Fibroblast of skin of back (primary cell): ENCODE measurements around the gene NT5C3A. TPM values are rescaled to one million over a fixed set of nuclear protein-coding genes. Genes with fewer than 3 reads are reported as not detected.
A peak's percentile ranks its signal among the peaks of the same experiment; 100 is the strongest.
"Not testable (repeated sequence)": the region's sequence is repeated elsewhere in the genome, so short reads cannot be mapped to it uniquely, and the experiment has no call there.

Source experiments
- DNase-seq: peaks from one replicate; pipeline ENCODE4 v3.0.0-alpha.2; 2013
- polyA plus RNA-seq, 2 experiments: library from polyadenylated mRNA; unstranded; fragments of 120-200 nt; gene quantifications; one replicate each; pipeline ENCODE4 v1.2.1, GENCODE V29; 2013; ENCODE audit not compliant: insufficient read length in 2 of 2

Gene NT5C3A
- polyA plus RNA-seq (2013, experiment 1 of 2; ENCODE audit: insufficient read length) = 16.9 TPM
- 8.6 TPM for polyA plus RNA-seq (2013, experiment 2 of 2; ENCODE audit: insufficient read length)

DNA sequence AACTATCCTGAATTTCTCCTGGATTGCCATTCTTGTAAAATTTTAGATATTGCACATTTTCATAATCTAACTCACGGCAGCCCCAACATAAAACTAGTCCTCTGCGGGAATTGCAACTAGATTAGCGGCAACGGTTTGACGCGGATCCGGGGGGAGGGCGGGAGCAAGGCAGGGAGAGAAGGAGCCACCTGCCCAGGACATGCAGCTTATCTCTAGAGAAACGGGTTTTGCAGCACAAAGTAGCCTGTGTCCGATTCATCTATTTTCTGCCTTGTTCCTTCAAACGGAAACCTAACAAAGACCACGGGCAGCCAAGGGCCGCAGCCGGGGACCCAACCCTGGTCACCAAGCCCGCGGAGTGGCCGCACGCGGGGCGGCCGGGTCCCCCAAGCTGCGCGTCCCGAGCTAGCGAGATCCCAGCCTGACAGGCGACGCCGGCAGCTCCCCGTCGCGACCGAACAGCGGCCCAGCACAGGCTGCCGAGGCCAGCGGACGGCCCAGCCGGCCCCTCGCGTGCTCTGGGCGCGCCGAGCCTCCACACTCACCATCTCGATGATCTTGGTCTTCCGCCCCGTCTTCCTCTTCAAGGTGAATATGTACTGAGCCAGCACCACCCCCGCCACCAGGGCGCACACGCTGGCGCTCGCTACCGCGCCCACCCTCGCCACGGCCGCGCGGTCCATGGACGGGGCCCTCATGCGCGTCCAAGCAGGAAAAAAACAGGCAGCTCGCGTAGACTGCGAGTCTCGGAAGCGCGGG is at the start of gene NT5C3A:
Gene NT5C3A (minus strand): TSS at position 754 of the 759 bp plus-strand sequence. CDS start 71 bp downstream, at position 683.
- DNase-seq = peak; percentile 31

DNA sequence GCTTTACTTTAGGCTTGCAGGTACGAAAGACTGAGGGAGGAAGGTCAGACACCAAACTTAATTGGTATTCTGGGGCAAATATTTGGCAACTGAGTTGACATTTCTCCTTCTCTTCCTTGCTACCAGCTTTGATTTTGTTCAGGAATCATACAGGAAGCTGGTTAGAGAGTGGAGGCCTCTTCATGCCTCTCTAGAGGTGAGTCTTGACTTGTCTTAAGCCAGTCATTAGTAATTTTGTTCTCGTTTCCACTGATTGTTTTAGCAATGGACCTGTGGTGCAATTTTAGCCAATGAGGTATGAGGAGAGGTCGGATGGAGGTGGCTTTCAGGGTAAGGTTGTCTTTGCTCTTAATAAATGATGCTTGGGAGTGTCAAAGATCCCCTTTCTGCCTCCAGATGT is 49.0 kb upstream of the NT5C3A start:
- no peak for DNase-seq

DNA sequence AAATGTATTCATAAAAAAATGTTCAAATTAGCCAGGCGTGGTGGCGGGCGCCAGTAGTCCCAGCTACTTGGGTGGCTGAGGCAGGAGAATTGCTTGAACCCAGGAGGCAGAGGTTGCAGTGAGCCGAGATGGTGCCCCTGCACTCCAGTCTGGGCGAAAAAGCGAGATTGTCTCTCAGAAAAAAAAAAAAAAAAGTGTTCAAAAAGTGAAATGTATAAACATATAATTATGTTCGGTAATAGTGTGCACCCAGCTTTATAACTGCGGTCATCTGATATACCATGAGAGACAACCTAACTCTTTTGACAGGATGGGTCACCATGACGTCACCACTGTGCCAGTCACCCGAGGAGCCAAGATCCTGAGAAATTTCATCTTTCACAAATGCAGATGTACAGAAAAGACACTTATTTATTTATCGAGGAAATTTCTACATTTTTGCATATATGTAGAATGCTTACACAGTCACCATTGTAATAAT is 47.2 kb upstream of the NT5C3A start:
- peak; percentile 38 for DNase-seq

GRCh38 chr7:33109005-33109757 is 46.6 kb upstream of the NT5C3A start, which contains the start of gene RP9:
RP9 (minus strand) TSS chr7:33109404; CDS start chr7:33109372, 32 bp downstream.
- peak; percentile 74 for DNase-seq

GRCh38 chr7:33108554-33109004 is 46.0 kb upstream of the NT5C3A start:
- DNase-seq = peak; percentile 54

- DNase-seq = peak; percentile 48
Measured at GRCh38 chr7:33107136-33108066, 44.8 kb upstream of the NT5C3A start.

GRCh38 chr7:33101906-33102305 is 39.3 kb upstream of the NT5C3A start:
- no peak for DNase-seq

- no peak for DNase-seq
Measured at GRCh38 chr7:33100770-33101169, 38.2 kb upstream of the NT5C3A start.

DNA sequence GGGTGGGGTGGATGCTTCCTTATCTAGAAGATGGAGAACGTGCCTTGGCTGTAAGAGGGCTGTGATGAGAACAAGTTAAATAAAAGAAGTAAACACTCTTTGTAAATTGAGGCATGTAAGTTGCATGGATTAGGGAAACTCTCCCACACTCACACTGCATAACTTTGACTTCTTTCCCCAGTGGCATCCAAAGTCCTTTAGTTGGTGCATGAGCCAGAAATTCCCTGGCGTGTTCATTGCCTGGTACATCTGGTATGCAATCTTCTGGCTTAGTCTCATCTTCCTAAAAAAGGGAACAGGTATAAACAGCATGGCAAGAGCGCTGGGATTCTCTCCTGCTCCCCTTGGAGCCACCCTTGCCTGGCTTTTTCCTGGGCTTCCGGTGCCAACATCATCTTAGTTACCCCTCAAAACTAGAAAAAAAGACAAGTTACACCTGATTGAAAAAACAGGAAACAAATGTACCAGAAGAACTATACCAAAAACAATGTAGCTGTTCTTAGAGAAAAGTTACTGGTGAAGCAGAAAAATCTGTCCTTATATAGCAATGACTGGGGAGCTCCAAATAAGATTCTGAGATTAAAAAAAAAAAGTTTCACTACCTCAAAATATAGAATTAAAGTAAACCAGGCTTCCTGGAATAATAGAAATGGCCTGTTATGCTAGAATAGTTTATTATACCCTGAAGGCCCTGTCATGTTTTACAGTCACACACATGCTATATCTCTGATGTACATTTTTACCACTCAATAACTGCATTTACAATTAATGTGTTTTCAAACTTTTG is 36.8 kb upstream of the NT5C3A start:
- DNase-seq = no peak

DNA sequence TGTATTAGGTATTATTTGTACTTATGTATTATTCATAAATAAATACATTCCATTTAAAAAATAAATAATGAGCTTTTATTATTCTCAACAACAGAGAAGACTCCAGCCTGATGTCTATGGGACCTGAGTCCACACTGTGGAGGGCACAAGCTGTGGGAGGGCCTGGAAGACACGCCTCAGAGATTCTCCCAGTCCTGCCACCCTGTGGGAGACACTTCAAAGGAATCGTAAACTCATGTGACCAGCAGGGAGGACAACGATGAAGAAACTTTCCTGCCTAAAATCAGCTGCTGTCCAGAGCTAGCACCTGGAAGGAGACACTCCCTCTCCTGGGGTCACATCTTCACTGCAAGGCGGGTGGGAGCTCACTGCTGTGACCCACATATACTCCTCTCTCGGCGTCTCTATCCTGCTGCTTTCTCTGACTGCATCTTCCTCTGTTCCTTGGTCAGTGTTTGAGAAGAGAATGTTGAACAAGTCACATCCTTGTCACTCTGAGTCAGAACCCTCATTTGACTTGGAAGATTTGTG is 32.2 kb upstream of the NT5C3A start:
- DNase-seq = not testable (repeated sequence)

GRCh38 chr7:33093266-33093665 is 30.7 kb upstream of the NT5C3A start:
- DNase-seq = no peak

- no peak for DNase-seq
Measured at GRCh38 chr7:33091641-33092191, 29.1 kb upstream of the NT5C3A start.

DNA sequence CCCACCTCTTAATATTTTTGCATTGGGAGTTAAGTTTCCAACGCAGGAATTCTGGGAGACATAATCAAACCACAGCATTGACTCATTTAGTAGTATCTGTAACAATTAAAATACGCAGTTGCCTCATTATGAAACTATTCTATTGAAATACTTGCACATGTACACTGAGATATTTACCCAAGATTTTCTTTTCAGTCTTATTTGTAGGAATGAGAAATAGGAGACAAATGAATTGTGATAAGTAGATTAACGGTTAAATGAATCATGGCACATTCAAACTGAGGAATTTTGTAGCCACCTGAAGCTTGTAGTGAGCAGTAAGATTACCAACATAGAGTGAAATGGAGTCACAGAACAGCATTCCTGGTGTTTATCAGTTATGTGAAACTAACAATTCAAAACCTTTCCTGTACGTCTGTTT is 28.5 kb upstream of the NT5C3A start:
- DNase-seq = peak; percentile 19

DNA sequence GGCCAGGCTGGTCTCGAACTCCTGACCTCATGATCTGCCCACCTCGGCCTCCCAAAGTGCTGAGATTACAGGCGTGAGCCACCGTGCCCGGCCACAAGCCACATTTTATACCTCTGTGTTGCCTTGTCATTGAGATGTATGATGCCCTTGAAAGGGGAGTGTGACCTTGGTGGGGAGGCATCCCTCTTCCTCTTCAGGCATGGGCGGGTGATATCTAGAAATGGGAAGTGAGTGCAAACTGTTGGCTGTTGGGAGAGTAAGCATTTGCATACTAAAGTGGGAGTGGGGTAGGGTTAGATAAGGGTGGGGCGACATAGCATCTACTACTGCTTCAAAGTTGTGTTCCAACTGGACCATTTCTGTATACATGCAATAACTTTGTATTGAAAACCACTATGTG is 26.6 kb upstream of the NT5C3A start:
- no peak for DNase-seq

DNA sequence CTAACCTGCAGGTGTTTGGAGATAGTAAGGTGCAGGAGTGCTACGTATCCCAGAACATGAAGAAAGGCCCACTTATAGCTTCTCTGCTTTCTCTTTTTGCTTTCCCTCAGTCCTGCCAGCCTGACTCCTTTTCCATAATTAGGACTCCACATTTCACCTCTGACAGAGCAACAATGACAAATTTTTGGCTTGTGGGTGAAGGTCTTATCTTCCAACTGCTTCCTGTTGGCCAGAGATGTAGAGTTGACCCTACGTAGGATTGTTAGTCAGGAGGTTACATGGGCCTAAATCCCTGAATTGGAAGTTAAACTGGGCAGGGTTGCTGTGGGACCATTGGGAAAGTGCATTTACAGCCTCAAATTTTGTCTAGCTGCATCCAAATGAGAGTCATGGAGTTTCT is 25.3 kb upstream of the NT5C3A start:
- no peak for DNase-seq

- DNase-seq = no peak
Measured at GRCh38 chr7:33087356-33087755, 24.8 kb upstream of the NT5C3A start.

DNA sequence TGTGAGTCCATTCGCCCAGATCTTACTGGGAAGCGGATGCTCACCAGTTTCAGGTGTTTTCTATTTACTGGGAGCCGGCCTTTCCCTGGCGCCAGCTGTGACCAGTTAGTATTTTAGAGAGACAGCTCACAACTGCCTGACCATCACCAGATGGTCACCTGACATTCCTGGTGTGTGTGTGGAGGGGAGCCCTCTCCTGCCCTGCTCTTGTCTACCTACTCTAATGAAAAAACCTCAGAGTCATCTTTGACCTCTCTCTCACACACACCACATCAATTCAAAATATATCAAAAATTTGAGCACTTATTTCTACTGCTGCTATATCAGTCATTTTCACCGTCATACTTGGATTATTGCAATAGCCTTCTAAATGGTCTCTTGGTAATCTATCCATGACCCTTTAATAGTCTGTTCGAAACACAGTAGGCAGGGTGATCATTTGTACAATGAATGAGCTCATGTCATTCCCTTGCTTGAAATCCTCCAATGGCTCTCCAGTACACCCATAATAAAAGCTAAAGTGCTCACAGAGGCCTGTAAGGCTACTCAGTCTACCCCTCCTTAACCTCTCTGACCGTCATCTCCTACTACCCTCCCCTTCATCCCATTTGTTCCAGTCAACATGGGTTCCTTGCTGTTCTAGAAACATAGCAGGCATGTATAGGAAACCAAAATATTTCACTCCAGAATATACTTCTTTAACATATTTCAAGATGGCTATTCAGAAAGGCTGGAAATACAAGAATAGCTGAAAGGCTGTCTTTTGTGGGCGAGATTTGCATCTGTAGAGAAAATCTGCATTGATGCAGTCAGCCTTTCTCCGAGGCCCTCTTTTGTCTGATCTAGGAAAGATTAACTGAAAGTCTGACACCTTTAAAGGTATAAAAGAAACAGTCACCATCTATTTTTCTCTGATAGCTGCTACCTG is 17.5 kb upstream of the NT5C3A start:
- DNase-seq = no peak

DNA sequence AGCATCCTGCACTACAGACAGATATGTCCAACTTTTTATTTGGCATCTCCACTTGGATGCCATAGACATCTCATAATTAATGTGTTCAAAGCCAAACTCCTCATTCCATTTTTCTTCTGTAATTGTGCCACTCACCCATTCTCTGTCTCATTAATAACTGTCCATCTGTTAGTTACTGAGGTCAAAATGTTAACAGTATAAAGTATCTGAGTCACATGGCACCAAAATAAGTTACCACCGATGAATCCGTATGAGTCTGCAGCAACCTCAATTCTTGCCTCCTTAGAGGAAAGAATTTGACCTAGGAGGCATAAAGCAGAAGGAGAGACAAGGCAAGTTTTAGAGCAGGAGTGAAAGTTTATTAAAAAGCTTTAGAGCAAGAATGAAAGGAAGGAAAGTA is 16.5 kb upstream of the NT5C3A start:
- no peak for DNase-seq

- DNase-seq = no peak
Measured at GRCh38 chr7:33076737-33077136, 14.2 kb upstream of the NT5C3A start.
